ENCODE measurements around the gene FANCD2. TPM values are rescaled to one million over a fixed set of nuclear protein-coding genes. Genes with fewer than 3 reads are reported as not detected.
"Not testable (repeated sequence)": the region's sequence is repeated elsewhere in the genome, so short reads cannot be mapped to it uniquely, and the experiment has no call there.

Gene FANCD2
- total and polyA plus RNA-seq, 12 donors = 0.48 to 14.5 (median 2.5) TPM

- H3K27ac ChIP-seq = no peak overlapping the region
- no peaks in the 10 kb centered on the region for H3K27me3 ChIP-seq
- no peak for TF ChIP-seq POLR2A (IDR thresholded peaks at IDR 0.05)
- TF ChIP-seq, protein P1, sequence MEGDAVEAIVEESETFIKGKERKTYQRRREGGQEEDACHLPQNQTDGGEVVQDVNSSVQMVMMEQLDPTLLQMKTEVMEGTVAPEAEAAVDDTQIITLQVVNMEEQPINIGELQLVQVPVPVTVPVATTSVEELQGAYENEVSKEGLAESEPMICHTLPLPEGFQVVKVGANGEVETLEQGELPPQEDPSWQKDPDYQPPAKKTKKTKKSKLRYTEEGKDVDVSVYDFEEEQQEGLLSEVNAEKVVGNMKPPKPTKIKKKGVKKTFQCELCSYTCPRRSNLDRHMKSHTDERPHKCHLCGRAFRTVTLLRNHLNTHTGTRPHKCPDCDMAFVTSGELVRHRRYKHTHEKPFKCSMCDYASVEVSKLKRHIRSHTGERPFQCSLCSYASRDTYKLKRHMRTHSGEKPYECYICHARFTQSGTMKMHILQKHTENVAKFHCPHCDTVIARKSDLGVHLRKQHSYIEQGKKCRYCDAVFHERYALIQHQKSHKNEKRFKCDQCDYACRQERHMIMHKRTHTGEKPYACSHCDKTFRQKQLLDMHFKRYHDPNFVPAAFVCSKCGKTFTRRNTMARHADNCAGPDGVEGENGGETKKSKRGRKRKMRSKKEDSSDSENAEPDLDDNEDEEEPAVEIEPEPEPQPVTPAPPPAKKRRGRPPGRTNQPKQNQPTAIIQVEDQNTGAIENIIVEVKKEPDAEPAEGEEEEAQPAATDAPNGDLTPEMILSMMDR (IDR thresholded peaks at IDR 0.05) = no peak
- WGBS, 4 donors = 93 to 98% (median 97%) methylated on average over 6 of the region's 6 CpGs
- DNase-seq = no peak
- intact Hi-C loops (cut with DNase I) = no loop called here
- no peaks in the 10 kb centered on the region for H3K4me1 ChIP-seq (replicated peaks in 1 of 2)
- no peaks in the 10 kb centered on the region for H3K36me3 ChIP-seq (replicated peaks in 1 of 2)
- no peaks in the 10 kb centered on the region for H3K9me3 ChIP-seq (replicated peaks in 1 of 3)
- H3K4me3 ChIP-seq = no peak overlapping the region
Measured at GRCh38 chr3:10090179-10090578, 63.9 kb downstream of the FANCD2 start.

DNA sequence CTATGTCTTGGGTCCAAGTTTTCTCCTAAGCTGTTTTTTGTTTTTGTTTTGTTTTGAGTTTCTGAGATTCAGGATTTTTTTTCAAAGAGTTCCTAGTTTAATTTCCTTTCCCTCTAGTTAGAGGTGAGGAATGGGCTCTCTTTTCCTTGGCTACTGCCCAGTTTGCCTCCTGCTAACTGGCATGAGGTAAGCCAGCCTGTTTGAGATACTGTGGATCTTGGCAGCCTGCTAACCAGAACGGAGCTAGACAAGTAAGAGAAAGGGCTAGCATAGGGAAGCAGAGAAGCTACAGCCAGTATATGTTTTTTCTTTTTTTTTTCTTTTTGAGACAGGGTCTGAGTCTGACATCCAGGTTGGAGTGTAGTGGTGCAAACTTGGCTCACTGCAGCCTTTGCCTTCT lies 64.5 kb downstream of the FANCD2 start:
- DNase-seq; H3K27me3 ChIP-seq; H3K4me3 ChIP-seq; H3K4me1 ChIP-seq (replicated peaks in 1 of 2); H3K9me3 ChIP-seq (replicated peaks in 1 of 3); H3K36me3 ChIP-seq (replicated peaks in 1 of 2); H3K27ac ChIP-seq; intact Hi-C loops (cut with DNase I): not testable (repeated sequence)
- WGBS, 4 donors = 100% methylated on average over 1 of the region's 1 CpG; no CpG with 5 or more reads in 2 of the 4 donors

DNA sequence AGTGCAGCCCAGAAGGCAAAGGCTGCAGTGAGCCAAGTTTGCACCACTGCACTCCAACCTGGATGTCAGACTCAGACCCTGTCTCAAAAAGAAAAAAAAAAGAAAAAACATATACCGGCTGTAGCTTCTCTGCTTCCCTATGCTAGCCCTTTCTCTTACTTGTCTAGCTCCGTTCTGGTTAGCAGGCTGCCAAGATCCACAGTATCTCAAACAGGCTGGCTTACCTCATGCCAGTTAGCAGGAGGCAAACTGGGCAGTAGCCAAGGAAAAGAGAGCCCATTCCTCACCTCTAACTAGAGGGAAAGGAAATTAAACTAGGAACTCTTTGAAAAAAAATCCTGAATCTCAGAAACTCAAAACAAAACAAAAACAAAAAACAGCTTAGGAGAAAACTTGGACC lies 65.2 kb downstream of the FANCD2 start:
- H3K4me3 ChIP-seq; H3K27me3 ChIP-seq; DNase-seq; H3K27ac ChIP-seq; intact Hi-C loops (cut with DNase I); H3K4me1 ChIP-seq (replicated peaks in 1 of 2); H3K9me3 ChIP-seq (replicated peaks in 1 of 3); H3K36me3 ChIP-seq (replicated peaks in 1 of 2): not testable (repeated sequence)
- 82 to 94% (median 89%) methylated on average over 1 to 2 of the region's 2 CpGs for WGBS, 4 donors

DNA sequence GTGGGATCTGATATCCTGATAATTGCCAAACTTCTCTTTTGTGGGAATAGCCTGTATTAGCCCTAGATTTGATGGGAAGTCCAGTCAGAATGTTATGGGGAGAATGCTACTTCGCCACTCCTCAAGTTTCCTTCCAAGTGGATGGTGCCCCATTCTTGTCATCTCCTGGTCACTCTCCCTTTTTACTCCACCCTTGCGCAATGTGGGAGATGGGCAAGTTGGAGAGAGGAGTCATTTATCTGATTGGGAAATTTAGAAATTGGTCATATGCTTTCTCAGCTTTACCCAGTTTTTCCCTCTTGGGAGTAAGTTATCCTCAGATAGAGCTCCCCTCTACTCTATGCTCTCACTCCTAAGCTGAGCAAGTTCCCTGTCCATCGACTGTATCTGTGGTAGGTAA lies 67.4 kb downstream of the FANCD2 start:
- Histone ChIP-seq H3K27me3 (no peaks in the 10 kb centered on the region), H3K9me3 (replicated peaks in 1 of 3) (no peaks in the 10 kb centered on the region), H3K4me3 (no peak overlapping the region), H3K27ac (no peak overlapping the region), H3K36me3 (replicated peaks in 1 of 2) (no peaks in the 10 kb centered on the region), H3K4me1 (replicated peaks in 1 of 2) (no peaks in the 10 kb centered on the region)
- intact Hi-C loops (cut with DNase I) = no loop called here
- TF ChIP-seq POLR2A (IDR thresholded peaks at IDR 0.05) = no peak
- DNase-seq = no peak
- 97 to 99% (median 98%) methylated on average over 3 of the region's 3 CpGs for WGBS, 4 donors

GRCh38 chr3:10099041-10099440 lies 72.8 kb downstream of the FANCD2 start:
- TF ChIP-seq, protein P1 (IDR thresholded peaks at IDR 0.05) = no peak
- no peak for TF ChIP-seq POLR2A (IDR thresholded peaks at IDR 0.05)
- Histone ChIP-seq H3K27me3 (no peaks in the 10 kb centered on the region), H3K4me3 (no peak overlapping the region), H3K9me3 (replicated peaks in 1 of 3) (no peaks in the 10 kb centered on the region), H3K36me3 (replicated peaks in 1 of 2) (no peaks in the 10 kb centered on the region), H3K4me1 (replicated peaks in 1 of 2) (no peaks in the 10 kb centered on the region), H3K27ac (no peak overlapping the region)
- intact Hi-C loops (cut with DNase I) = no loop called here
- no peak for DNase-seq
- WGBS, 4 donors = 91 to 98% (median 97%) methylated on average over 5 of the region's 5 CpGs

- H3K4me1 ChIP-seq (replicated peaks in 1 of 2) = no peaks in the 10 kb centered on the region
- no peaks in the 10 kb centered on the region for H3K27me3 ChIP-seq
- no peaks in the 10 kb centered on the region for H3K9me3 ChIP-seq (replicated peaks in 1 of 3)
- H3K36me3 ChIP-seq (replicated peaks in 1 of 2) = no peaks in the 10 kb centered on the region
- H3K4me3 ChIP-seq = no peak overlapping the region
- 61 to 82% (median 74%) methylated on average over 2 of the region's 2 CpGs for WGBS, 4 donors
- no peak overlapping the region for H3K27ac ChIP-seq
- TF ChIP-seq POLR2A (IDR thresholded peaks at IDR 0.05) = no peak
- TF ChIP-seq, protein P1 (IDR thresholded peaks at IDR 0.05) = no peak
- intact Hi-C loops (cut with DNase I) = no loop called here
- DNase-seq = no peak
Measured at GRCh38 chr3:10106919-10107318, 80.7 kb downstream of the FANCD2 start.
